Naive thymus-derived CD4-positive, alpha-beta T cell (primary cell): Measurements from ENCODE around the gene HENMT1. TPM values are rescaled to one million over a fixed set of nuclear protein-coding genes. Genes with fewer than 3 reads are reported as not detected.
"Not testable (repeated sequence)": the region's sequence is repeated elsewhere in the genome, so short reads cannot be mapped to it uniquely, and the experiment has no call there.

Source experiments
- ATAC-seq: fragments of 150-1000 bp; cut with Tn5 transposase; 2 replicates; pipeline ENCODE4 v1.10.0; 2021; ENCODE audit warnings: mild to moderate bottlenecking, moderate library complexity
- CTCF ChIA-PET: fragments of 350-600 bp; sonication (Branson Sonifier 250); formaldehyde crosslinking; loops from one replicate; lab custom pipeline; 2021; ENCODE audit warnings: antibody characterized with exemption; lab: Charles Lee
- POLR2A ChIA-PET: fragments of 350-600 bp; sonication (Branson Sonifier 250); formaldehyde crosslinking; loops from one replicate; lab custom pipeline; 2021; ENCODE audit warnings: antibody characterized with exemption, inconsistent platforms; lab: Charles Lee
- DNase-seq, 9 donors: peaks; one replicate each; pipeline versions ENCODE4 v3.0.0 to v3.0.0-alpha.2; 2020 to 2022; ENCODE audit warnings: mixed read lengths in 1 of 9
- H3K27ac ChIP-seq: one replicate; pipeline ENCODE4 v1.7.0; 2013; ENCODE audit warnings: mild to moderate bottlenecking, low read depth, low read length, moderate library complexity
- H3K27me3 ChIP-seq, 2 donors: one replicate each; pipeline ENCODE4 v1.7.0; 2013; ENCODE audit warnings: low read length in 2 of 2, mild to moderate bottlenecking in 2 of 2, moderate library complexity in 2 of 2; ENCODE audit not compliant: control insufficient read depth in 2 of 2, insufficient read depth in 2 of 2
- H3K36me3 ChIP-seq, 3 experiments: 1 replicate in 2 of 3; 2 replicates in 1 of 3; pipeline ENCODE4 v1.7.0; 2013; ENCODE audit warnings: low read length in 3 of 3, mild to moderate bottlenecking in 3 of 3, moderate library complexity in 1 of 3; ENCODE audit not compliant: insufficient read depth in 3 of 3, control insufficient read depth in 2 of 3
- H3K4me1 ChIP-seq, 2 donors: one replicate each; pipeline ENCODE4 v1.7.0; 2013; ENCODE audit warnings: low read length in 2 of 2, mild to moderate bottlenecking in 2 of 2, moderate library complexity in 1 of 2; ENCODE audit not compliant: control insufficient read depth in 2 of 2, insufficient read depth in 2 of 2
- H3K4me3 ChIP-seq: 2 replicates; pipeline ENCODE4 v1.7.0; 2013; ENCODE audit warnings: mild to moderate bottlenecking, low read length
- H3K9me3 ChIP-seq, 3 experiments: 1 replicate in 2 of 3; 2 replicates in 1 of 3; pipeline ENCODE4 v1.7.0; 2013; ENCODE audit warnings: low read length in 3 of 3; ENCODE audit not compliant: control insufficient read depth in 2 of 3
- H3K27ac Mint-ChIP-seq, 9 donors: one replicate each; pipeline ENCODE4 v1.8.0; 2020 to 2022; ENCODE audit warnings: mixed read lengths in 9 of 9, mild to moderate bottlenecking in 8 of 9, moderate library complexity in 5 of 9, inconsistent platforms in 2 of 9
- H3K27me3 Mint-ChIP-seq, 5 donors: one replicate each; pipeline ENCODE4 v1.8.0; 2021 to 2022; ENCODE audit warnings: mixed read lengths in 5 of 5, mild to moderate bottlenecking in 1 of 5
- H3K36me3 Mint-ChIP-seq, 5 donors: one replicate each; pipeline ENCODE4 v1.8.0; 2020 to 2022; ENCODE audit warnings: mixed read lengths in 5 of 5, mild to moderate bottlenecking in 3 of 5, inconsistent platforms in 1 of 5
- H3K4me1 Mint-ChIP-seq, 7 donors: one replicate each; pipeline ENCODE4 v1.8.0; 2020 to 2022; ENCODE audit warnings: mixed read lengths in 7 of 7, mild to moderate bottlenecking in 3 of 7, inconsistent platforms in 1 of 7
- H3K4me3 Mint-ChIP-seq, 10 donors: one replicate each; pipeline ENCODE4 v1.8.0; 2020 to 2022; ENCODE audit warnings: mild to moderate bottlenecking in 10 of 10, mixed read lengths in 10 of 10, moderate library complexity in 6 of 10, inconsistent platforms in 2 of 10
- H3K9me3 Mint-ChIP-seq, 11 donors: one replicate each; pipeline ENCODE4 v1.8.0; 2020 to 2022; ENCODE audit warnings: mixed read lengths in 11 of 11, mild to moderate bottlenecking in 4 of 11, inconsistent platforms in 1 of 11, moderate library complexity in 1 of 11
- intact Hi-C, 2 donors: fragments of 100-400 bp; cut with micrococcal nuclease; formaldehyde crosslinking; loops; one replicate each; pipeline ENCODE4 v1.15.1; 2023
- polyA plus RNA-seq, 2 donors: library from polyadenylated mRNA; unstranded; fragments of 300-500 nt; fragmentation: Illumina TruSeq; gene quantifications; one replicate each; pipeline ENCODE4 v1.2.3, GENCODE V29; 2021
- total RNA-seq, 6 experiments: library from RNA in 5 of 6; stranded (reverse) in 5 of 6; gene quantifications; 1 replicate in 5 of 6; 2 replicates in 1 of 6; pipeline ENCODE4 v1.2.3 and lab custom pipeline; 2021 to 2026

HENMT1 gene
- total and polyA plus RNA-seq, 7 experiments from 2014 or later, result 5.8 to 22.2 (median 13.8) TPM

GRCh38 chr1:108691942-108692723 is 31.2 kb upstream of the HENMT1 start, which contains the start of gene PRPF38B:
PRPF38B (plus strand) TSS chr1:108692310; CDS start chr1:108692592, 282 bp downstream.
- ChIA-PET CTCF (interaction anchor here (0.6 to 4.2 kb wide), 24 partner anchors 9 to 421 kb away, joined by 3 to 55 read pairs (median 4); partner anchors contain the start of genes EEIG2, HENMT1 and TMEM167B), POLR2A (interaction anchor here (0.6 to 5.6 kb wide), 50 partner anchors 9 to 1647 kb away, joined by 3 to 205 read pairs (median 5); partner anchors contain the start of genes CLCC1, EEIG2, HENMT1 and SARS1)
- intact Hi-C loops, result loop anchor here (1.0 to 10.0 kb wide), 27 partner anchors 11 to 840 kb away; partner anchors contain the start of genes CLCC1 (in 2 of the 2), HENMT1 (in 2 of the 2), SARS1 (in 2 of the 2) and STXBP3 (in 2 of the 2)
- Mint-ChIP-seq H3K36me3 (peaks cover 0 to 26% (median 5%) of the 10 kb centered on the region in 5 donors), H3K9me3 (peaks cover 0 to 1% (median 0%) of the 10 kb centered on the region in 11 donors), H3K4me3 (peak within 1 kb of the TSS; percentile 91 to 100 (median 97)), H3K4me1 (peaks cover 24 to 52% (median 41%) of the 10 kb centered on the region in 7 donors), H3K27ac (peak within 1 kb of the TSS; percentile 90 to 100 (median 98)), H3K27me3 (peaks cover 0 to 10% (median 0%) of the 10 kb centered on the region in 5 donors)
- ATAC-seq, result peak; percentile 91
- Histone ChIP-seq H3K4me3 (peak within 1 kb of the TSS; percentile 80), H3K27ac (peak within 1 kb of the TSS; percentile 90), H3K36me3 (peaks cover 12 to 16% (median 14%) of the 10 kb centered on the region in 3 experiments), H3K4me1 (peaks cover 14 to 34% of the 10 kb centered on the region in 2 donors), H3K27me3 (no peaks in the 10 kb centered on the region), H3K9me3 (no peaks in the 10 kb centered on the region)
- DNase-seq, result peak; percentile 86 to 94 (median 93)

GRCh38 chr1:108691128-108691941 is 30.4 kb upstream of the HENMT1 start:
- Mint-ChIP-seq H3K4me3 (peak overlapping the region; percentile 91 to 100 (median 97)), H3K27ac (peak overlapping the region; percentile 90 to 100 (median 98)), H3K27me3 (peaks cover 0 to 13% (median 0%) of the 10 kb centered on the region in 5 donors), H3K9me3 (peaks cover 0 to 1% (median 0%) of the 10 kb centered on the region in 11 donors), H3K4me1 (peaks cover 24 to 44% (median 34%) of the 10 kb centered on the region in 7 donors), H3K36me3 (peaks cover 0 to 20% (median 5%) of the 10 kb centered on the region in 5 donors)
- intact Hi-C loops, result loop anchor here (5.0 to 10.0 kb wide), 8 partner anchors 179 to 736 kb away; partner anchors contain the start of genes SARS1 (in 2 of the 2), CLCC1 (in 1 of the 2), GPSM2 (in 1 of the 2) and PSMA5 (in 1 of the 2)
- H3K4me1 ChIP-seq, result peaks cover 14 to 27% of the 10 kb centered on the region in 2 donors
- DNase-seq (no peak), ATAC-seq (no peak)
- H3K36me3 ChIP-seq, result peaks cover 5 to 9% (median 6%) of the 10 kb centered on the region in 3 experiments
- peak overlapping the region; percentile 80 for H3K4me3 ChIP-seq
- no peaks in the 10 kb centered on the region for H3K9me3 ChIP-seq
- POLR2A ChIA-PET, result interaction anchor here (0.9 to 5.6 kb wide), 30 partner anchors 9 to 522 kb away, joined by 3 to 205 read pairs (median 10); partner anchors contain the start of genes CLCC1, EEIG2, HENMT1 and SARS1
- peak overlapping the region; percentile 90 for H3K27ac ChIP-seq
- CTCF ChIA-PET, result interaction anchor here (0.6 to 4.2 kb wide), 13 partner anchors 10 to 421 kb away, joined by 3 to 55 read pairs (median 5); partner anchors contain the start of genes EEIG2 and HENMT1
- H3K27me3 ChIP-seq, result no peaks in the 10 kb centered on the region

DNA sequence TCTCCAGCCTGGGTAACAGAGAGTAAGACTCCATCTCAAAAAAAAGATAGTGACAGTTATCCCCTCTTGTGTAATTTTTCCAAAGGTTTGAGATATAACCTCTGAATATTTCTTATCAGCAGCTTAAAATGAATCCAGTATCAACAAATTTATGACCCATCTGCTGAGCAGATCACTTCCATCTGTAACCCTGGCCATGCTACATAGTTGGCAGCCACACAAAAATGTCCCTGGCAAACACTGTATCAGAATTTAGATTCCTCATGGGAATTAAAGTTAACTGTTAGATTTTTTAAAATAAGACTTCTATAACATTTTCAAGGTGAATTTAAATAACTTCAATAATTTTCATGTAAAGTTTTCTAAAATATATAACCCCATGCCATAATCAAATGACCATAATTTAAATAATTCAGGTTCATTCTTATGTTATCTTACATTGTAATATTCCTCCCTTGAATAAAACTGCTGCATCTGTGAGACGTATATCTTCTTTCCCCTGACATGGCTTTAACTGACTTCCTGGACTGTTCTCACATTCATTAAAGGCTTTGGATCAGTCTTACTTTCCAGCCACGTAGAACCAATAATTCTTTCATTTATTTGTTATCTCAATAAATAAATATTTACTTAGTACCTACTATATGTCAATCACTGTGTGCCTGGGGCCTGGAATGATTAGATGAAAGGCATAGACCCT is 25.9 kb upstream of the HENMT1 start:
- Mint-ChIP-seq H3K4me3 (no peak overlapping the region), H3K27ac (peak overlapping the region in 1 of 9 donors; percentile 51), H3K4me1 (peaks cover 12 to 19% (median 17%) of the 10 kb centered on the region in 7 donors), H3K27me3 (peaks cover 0 to 20% (median 0%) of the 10 kb centered on the region in 5 donors), H3K9me3 (no peaks in the 10 kb centered on the region), H3K36me3 (no peaks in the 10 kb centered on the region)
- Histone ChIP-seq H3K4me3 (no peak overlapping the region), H3K27me3 (no peaks in the 10 kb centered on the region), H3K4me1 (peaks cover 6 to 8% of the 10 kb centered on the region in 2 donors), H3K9me3 (no peaks in the 10 kb centered on the region), H3K27ac (no peak overlapping the region), H3K36me3 (no peaks in the 10 kb centered on the region)
- CTCF ChIA-PET, result no interaction called here
- intact Hi-C loops, result no loop called here
- POLR2A ChIA-PET, result interaction anchor here (0.6 to 1.5 kb wide), 2 partner anchors 26 to 1933 kb away, joined by 4 to 6 read pairs; partner anchors contain the start of gene HENMT1
- no peak for DNase-seq
- ATAC-seq, result no peak

- H3K36me3 ChIP-seq, result no peaks in the 10 kb centered on the region
- peaks cover 2 to 8% (median 5%) of the 10 kb centered on the region in 7 donors for H3K4me1 Mint-ChIP-seq
- no peak overlapping the region for H3K27ac Mint-ChIP-seq
- ATAC-seq (no peak), DNase-seq (no peak)
- H3K4me3 ChIP-seq, result no peak overlapping the region
- no peak overlapping the region for H3K27ac ChIP-seq
- intact Hi-C loops, result no loop called here
- ChIA-PET POLR2A (interaction anchor here (1.5 kb wide), 1 partner anchor 24 kb away, joined by 6 read pairs; the partner anchor contains the start of gene HENMT1), CTCF (interaction anchor here (0.6 kb wide), 1 partner anchor 36 kb away, joined by 3 read pairs; no protein-coding TSS in a partner anchor)
- H3K4me1 ChIP-seq, result no peaks in the 10 kb centered on the region
- no peaks in the 10 kb centered on the region for H3K9me3 Mint-ChIP-seq
- no peaks in the 10 kb centered on the region for H3K27me3 ChIP-seq
- no peak overlapping the region for H3K4me3 Mint-ChIP-seq
- H3K27me3 Mint-ChIP-seq, result peaks cover 0 to 20% (median 0%) of the 10 kb centered on the region in 5 donors
- H3K36me3 Mint-ChIP-seq, result no peaks in the 10 kb centered on the region
- no peaks in the 10 kb centered on the region for H3K9me3 ChIP-seq
These were observed 24.6 kb upstream of the HENMT1 start for GRCh38 chr1:108685529-108685928.

- H3K4me3 ChIP-seq, ATAC-seq, H3K4me3 Mint-ChIP-seq, H3K36me3 ChIP-seq, intact Hi-C loops, H3K27me3 ChIP-seq, H3K27ac ChIP-seq, H3K9me3 Mint-ChIP-seq, H3K27me3 Mint-ChIP-seq, H3K4me1 ChIP-seq, H3K9me3 ChIP-seq, H3K27ac Mint-ChIP-seq, DNase-seq, H3K36me3 Mint-ChIP-seq: not testable (repeated sequence)
- ChIA-PET POLR2A (interaction anchor here (1.6 to 3.9 kb wide), 3 partner anchors 10 to 34 kb away, joined by 5 to 33 read pairs (median 6); partner anchors contain the start of gene PRPF38B), CTCF (interaction anchor here (1.0 to 1.1 kb wide), 2 partner anchors 11 to 38 kb away, joined by 3 to 4 read pairs; partner anchors contain the start of gene PRPF38B)
- peaks cover 4 to 13% (median 7%) of the 10 kb centered on the region in 7 donors for H3K4me1 Mint-ChIP-seq
These were observed 20.8 kb upstream of the HENMT1 start for GRCh38 chr1:108681701-108682100.
